Gastroesophageal sphincter (tissue), 3 donors: ENCODE results near the gene NLK.

Experiments
- EP300 ChIP-seq: sonication (generic); formaldehyde crosslinking; IDR thresholded peaks from one replicate; pipeline ENCODE4 v1.6.1; 2017; ENCODE audit warnings: antibody characterized with exemption, mild to moderate bottlenecking
- POLR2A ChIP-seq, 2 donors: fragments of 450-650 bp; IDR thresholded peaks; one replicate each; pipeline ENCODE4 v1.6.1; 2017; ENCODE audit warnings: antibody characterized with exemption in 2 of 2, mild to moderate bottlenecking in 2 of 2, moderate library complexity in 1 of 2
- POLR2AphosphoS5 ChIP-seq: sonication (generic); formaldehyde crosslinking; IDR thresholded peaks from one replicate; pipeline ENCODE4 v1.6.1; 2017; ENCODE audit warnings: antibody characterized with exemption
- TF ChIP-seq, protein P1 (sequence below), 4 experiments: fragments of 200-600 bp in 2 of 4; fragments of 450-650 bp in 2 of 4; sonication (generic) in 1 of 4; IDR thresholded peaks; one replicate each; pipeline ENCODE4 v1.5.1; 2017 to 2019; ENCODE audit warnings: antibody characterized with exemption in 4 of 4, mild to moderate bottlenecking in 2 of 4, moderate library complexity in 2 of 4

- TF ChIP-seq, protein P1, sequence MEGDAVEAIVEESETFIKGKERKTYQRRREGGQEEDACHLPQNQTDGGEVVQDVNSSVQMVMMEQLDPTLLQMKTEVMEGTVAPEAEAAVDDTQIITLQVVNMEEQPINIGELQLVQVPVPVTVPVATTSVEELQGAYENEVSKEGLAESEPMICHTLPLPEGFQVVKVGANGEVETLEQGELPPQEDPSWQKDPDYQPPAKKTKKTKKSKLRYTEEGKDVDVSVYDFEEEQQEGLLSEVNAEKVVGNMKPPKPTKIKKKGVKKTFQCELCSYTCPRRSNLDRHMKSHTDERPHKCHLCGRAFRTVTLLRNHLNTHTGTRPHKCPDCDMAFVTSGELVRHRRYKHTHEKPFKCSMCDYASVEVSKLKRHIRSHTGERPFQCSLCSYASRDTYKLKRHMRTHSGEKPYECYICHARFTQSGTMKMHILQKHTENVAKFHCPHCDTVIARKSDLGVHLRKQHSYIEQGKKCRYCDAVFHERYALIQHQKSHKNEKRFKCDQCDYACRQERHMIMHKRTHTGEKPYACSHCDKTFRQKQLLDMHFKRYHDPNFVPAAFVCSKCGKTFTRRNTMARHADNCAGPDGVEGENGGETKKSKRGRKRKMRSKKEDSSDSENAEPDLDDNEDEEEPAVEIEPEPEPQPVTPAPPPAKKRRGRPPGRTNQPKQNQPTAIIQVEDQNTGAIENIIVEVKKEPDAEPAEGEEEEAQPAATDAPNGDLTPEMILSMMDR (IDR thresholded peaks at IDR 0.05) = no peak
- TF ChIP-seq POLR2AphosphoS5 (no peak), EP300 (no peak), POLR2A (IDR thresholded peaks at IDR 0.05) (no peak)
Observed at GRCh38 chr17:28159924-28160323, 117.4 kb downstream of the NLK start.
